HL-60 (cell line): ENCODE data around the gene ARL14.

ENCODE experiments used
- CTCF ChIP-seq: IDR thresholded peaks from one replicate; pipeline ENCODE4 v1.5.1; 2011; ENCODE audit warnings: low read length, control low read depth, inconsistent platforms; ENCODE audit not compliant: insufficient read depth
- POLR2AphosphoS5 ChIP-seq: IDR thresholded peaks from 2 replicates; pipeline ENCODE4 v1.6.1; 2012; ENCODE audit warnings: low read depth
- REST ChIP-seq: IDR thresholded peaks from 2 replicates; pipeline ENCODE4 v1.6.1; 2012; ENCODE audit warnings: low read depth; ENCODE audit not compliant: insufficient replicate concordance

GRCh38 chr3:160661660-160662059, 15.3 kb upstream of the ARL14 start:
- TF ChIP-seq CTCF: no peak
- no peak for TF ChIP-seq POLR2AphosphoS5
- no peak for TF ChIP-seq REST
